ENCODE data around the gene IGSF11.

- TF ChIP-seq EZH2 (IDR thresholded peaks at IDR 0.05; ENCODE audit: low read length) (no peak), CTCF (optimal IDR thresholded peaks at IDR 0.05 in 1 of 3, IDR thresholded peaks at IDR 0.05 in 1 of 3, conservative IDR thresholded peaks at IDR 0.05 in 1 of 3; ENCODE audit: extremely low read depth in 1 of 3, insufficient read depth in 2 of 3, low read length in 3 of 3) (no peak)
These were observed 166.6 kb downstream of the IGSF11 start for GRCh38 chr3:118868051-118868450.
